Measurements from ENCODE around the gene MYL10.

The MYL10 gene

DNA sequence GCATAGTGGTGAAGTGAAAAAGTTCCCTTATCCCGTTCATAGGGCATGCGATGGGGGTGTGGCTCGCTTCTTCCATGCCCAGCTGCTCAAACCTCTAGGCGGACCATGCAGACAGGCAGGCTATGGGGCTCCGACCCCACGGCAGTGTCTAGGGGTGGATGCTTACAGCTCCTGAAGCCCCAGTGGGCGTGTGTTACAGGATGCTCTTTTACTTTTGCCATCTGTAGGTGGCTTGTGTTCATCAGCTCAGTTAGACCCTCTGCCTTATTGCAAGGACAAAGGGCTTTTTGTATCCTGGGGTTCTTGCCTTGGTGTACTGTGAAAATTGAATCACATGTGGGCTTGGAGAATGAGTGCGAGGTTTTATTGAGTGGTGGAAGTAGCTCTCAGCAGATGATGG lies at the start of gene MYL10:
TSS of gene MYL10 (minus strand) at position 126 of the 400 bp plus-strand sequence. CDS start 178 bp downstream, outside the sequence.
- DNase-seq = no peak

DNA sequence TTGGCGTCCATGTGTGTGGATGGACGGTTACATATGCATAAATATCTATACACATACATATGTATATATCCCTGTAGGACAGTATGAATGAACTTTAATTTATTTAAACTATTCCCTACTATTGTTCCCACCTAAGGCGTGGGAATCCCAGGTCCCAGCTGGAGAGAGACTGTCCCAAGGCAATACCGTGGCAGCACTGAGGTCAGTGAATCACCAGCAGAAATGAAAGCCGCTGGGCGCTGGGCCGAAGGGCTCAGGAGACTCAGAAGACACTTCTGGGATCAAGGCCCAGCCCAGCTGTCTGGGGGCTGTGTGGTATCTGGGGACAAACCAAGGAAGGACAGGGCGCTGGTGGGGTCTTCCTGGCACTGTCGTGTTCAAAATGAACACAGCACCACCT lies 49.6 kb upstream of the MYL10 start:
- no peak for DNase-seq

DNA sequence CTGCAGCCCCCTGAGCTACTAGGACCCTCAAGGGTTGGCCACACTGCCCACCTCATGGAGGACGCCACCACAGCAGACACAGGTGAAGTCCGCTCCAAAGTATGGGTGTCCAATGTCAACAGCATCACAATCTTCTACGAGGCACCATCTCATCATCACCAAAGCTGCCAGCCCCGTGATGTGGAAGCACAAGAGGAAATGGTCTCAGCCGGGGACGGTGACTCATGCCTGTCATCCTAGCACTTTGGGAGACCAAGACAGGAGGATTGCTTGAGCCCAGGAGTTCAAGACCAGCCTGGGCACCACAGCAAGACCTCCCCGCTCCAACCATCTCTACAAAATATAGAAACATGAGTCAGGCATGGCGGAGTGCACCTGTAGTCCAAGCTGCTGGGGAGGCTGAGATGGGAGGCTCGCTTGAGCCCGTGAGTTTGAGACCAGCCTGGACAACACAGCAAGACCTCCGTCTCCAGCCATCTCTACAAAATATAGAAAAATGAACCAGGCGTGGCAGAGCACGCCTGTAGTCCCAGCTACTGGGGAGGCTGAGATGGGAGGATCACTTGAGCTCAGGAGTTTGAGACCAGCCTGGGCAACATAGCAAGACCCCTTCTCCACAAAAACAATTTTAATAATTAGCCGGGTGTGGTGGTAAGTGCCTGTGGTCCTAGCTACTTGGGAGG lies 48.8 kb upstream of the MYL10 start:
- no peak for DNase-seq

DNA sequence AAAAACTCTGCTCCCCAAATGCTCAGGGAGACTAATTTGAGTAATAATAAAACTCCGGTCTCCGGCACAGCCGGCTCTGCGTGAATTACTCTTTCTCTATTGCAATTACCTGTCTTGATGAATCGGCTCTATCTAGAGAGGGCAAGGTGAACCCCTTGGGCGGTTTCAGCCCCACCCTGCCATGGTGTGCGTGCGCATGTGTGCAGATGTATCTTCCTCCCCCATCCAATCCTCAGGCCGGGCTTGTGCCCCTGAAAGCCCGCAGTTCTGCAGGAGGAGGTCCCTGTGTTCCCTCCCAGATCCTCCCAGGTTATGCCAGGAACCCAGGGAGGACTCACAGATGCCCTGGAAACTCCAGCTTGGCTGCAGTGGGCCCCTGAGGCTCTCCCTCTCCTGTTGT lies 48.3 kb upstream of the MYL10 start:
- no peak for DNase-seq

DNA sequence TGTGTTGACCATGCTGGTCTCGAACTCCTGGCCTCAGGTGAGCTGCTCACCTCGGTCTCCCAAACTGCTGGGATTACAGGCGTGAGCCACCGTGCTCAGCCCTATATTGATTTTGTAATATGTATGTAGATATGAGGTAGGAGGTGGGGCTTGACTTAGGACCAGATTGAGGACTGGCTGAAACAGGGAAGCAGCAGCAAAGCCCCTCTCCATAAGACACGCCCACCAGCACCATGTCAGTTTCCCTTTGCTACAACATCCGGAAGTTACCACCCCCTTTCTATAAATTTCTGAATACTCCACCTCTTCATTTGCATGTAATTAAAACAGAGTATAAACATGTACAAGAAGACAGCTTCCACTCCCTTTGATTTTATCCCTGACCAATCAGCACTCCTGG lies 47.9 kb upstream of the MYL10 start:
- no peak for DNase-seq

DNA sequence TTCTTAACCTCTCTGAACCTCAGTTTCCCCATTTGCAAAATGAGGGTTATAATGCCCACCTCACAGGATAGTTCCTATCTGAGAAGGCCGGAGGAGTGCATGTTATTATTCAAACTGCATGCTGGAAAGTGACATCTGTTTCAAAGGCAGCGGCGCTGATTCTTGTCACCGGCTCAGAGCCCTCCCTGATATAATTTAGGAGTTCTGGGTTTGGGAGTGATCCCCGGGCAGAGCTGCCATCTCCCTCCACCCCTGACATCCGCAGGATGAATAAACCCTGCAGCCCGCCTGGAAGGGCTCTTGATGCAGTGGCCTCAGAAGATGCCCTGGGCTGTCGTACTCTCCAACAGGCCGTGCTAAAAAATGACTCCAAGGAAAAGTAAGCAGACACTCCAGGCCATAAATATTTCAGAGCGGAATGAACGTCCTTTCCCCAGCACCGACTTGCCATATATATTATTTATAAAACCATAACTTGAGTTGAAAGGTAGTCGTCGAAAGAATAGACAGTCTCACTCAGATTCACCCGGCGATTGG lies 47.0 kb upstream of the MYL10 start:
- DNase-seq = no peak

DNA sequence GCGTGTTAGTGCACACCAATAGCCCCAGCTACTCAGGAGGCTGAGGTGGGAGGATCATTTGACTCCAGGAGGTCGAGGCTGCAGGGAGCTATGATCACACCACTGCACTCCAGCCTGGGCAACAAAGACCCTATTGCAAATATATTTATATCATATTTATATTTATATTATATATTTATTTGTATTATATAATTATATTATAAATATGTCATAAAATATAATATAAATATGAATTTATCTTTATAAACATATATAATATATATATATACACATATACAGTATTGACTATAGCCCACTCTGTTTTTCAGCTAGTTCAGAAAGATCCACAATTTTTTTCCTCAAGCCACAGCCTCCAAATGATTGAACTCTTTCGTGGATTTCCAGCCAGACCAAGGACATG lies 45.3 kb upstream of the MYL10 start:
- DNase-seq = no peak

DNA sequence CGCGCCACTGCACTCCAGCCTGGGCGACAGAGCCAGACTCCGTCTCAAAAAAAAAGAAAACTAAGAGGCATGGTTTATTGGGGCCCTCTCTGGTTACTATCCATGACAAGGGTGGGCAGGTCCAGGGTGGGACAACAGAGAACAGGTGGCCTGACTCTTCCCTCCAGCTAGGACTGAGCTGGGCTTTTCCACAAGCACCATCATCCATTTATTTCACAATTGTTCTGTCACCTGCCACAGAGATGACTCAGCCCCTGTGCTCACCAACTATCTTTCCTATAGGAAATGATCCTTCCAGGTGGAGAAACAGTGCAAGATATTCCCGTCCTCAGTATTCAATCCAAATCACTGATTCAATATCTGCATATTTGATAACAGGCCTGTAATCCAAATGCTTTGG lies 44.9 kb upstream of the MYL10 start:
- no peak for DNase-seq

DNA sequence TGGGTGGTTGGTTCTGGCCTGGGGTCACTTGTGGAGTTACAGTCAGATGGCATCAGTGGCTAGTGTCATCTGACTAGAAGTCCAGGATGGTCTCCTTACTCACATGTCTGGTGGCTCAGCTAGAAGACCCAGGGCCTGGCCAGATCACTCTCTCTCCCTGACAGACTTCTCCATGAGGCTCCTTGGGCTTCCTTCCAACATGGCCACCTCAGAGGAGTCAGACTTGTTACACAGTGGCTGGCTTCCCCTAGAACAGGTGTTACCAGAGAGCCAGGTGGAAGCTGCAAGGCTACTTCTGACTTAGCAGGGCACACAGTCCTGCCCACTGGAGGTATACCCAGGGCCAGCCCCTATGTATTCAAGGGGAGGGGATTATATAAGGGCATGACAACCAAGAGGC lies 44.2 kb upstream of the MYL10 start:
- DNase-seq = no peak

DNA sequence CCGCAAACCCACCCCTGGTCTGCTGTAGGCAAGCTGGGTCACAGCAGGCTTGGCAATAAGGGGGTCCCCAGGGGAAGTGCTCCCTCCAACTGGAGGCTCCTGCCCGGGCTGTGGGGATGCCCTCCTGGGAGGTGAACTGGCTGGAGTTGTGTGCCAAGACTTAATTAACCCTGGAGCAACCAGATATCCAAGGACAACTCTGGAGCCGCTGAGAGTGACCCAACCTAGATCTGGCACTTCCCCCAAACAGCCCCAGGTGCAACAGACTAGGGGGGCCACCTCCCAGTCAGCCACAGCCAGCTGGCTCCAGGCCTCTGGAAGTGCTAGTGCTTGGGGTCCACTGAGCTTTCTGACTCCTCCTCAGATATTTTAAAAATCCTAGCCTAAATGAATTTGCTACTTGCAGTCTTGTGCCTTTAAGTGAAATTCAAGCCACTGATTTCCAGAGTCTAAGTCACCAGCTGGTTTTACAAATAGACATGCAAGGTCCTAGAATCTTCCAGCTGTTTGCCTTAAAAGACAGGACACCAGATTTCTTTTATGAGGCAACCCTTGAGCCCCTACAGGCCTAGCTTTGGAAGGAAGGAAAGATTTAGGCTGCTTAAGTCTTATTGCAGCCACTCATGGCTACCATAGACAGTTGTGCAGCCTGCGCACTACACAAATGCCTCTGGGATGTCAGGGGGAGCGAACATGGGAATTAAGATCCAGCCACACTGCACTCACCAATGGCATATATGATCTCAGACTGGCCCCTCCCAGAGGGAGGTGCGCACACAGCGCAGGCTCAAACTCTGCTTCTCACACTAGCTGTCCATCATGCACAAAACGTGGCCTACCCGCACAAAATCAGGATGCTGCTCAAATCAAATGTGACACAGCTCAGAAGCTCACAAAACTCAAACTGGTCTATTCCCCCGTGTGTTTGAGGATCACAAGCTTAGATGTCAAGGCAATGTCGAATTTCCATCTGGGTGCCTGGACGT lies 42.6 kb upstream of the MYL10 start:
- DNase-seq = no peak

DNA sequence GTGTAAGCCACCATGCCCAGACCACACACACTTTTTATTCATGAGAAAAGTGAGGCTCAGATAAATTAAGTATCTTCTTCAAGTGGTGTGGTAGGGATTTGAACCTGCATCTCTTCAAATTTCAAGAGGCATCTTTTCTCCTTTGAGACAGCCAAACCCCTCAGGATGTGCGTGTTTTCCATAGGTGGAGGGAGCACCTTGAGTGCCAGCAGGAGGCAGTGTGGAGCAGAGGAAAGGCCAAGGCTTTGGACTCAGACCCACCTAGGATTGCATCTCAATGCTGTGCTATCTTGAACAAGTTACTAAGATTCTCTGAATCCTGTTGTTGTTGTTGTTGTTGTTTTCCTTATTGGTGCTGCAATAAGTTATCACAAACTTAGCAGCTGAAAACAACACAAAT lies 40.2 kb upstream of the MYL10 start:
- no peak for DNase-seq

DNA sequence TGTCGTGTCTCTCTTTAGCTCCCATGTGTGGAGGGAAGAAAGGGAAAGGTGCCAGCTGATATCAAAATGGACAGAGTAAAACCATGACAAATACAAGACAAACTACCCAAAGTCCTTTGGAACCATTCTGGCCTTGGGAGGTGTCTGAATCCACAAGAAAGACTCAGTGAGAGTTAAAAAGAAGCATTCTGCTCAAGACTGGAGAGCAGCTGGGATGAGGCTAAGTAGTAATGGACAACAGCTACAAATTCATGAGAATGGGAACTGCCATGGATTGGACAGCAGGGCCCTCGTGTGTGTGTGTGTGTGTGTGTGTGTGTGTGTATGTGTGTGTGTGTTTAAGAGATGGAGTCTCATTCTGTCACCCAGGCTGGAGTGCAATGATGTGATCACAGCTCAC lies 39.6 kb upstream of the MYL10 start:
- no peak for DNase-seq

DNA sequence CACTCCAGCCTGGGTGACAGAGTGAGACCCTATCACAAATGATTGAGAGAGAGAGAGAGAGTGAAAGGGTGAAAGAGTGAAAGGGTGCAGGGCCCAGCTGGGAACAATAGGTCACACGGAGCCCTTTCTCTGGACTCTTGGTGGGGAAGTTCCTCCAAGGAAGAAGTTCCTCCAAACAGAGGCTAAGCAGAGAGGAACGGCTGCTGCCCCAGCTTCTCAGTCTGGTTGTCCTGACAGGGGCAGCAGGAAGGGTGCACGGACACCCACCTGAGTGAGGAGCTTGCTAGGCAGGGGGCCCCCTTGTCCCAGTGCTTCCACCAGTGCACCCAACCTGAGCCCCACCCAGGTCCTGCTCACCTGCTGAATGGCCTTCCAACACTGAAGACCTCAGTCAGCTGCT lies 38.8 kb upstream of the MYL10 start:
- no peak for DNase-seq

DNA sequence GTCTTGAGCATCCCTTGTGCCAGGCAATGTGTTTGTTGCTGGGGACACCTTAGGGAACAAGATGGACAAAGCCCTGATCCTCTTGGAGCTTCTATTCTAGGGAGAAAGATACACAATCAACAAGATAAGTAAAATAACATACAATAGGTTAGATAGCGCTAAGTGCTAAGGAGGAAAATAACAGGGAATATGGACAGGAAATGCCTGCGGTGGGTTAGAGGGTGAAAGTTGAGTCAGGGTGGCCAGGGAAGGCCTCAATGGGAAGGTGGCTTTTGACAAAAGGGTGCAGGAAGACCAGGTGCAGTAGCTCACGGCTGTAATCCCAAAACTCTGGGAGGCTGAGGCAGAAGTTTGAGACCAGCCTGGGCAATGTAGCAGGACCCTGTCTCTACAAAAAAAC lies 38.3 kb upstream of the MYL10 start:
- no peak for DNase-seq

DNA sequence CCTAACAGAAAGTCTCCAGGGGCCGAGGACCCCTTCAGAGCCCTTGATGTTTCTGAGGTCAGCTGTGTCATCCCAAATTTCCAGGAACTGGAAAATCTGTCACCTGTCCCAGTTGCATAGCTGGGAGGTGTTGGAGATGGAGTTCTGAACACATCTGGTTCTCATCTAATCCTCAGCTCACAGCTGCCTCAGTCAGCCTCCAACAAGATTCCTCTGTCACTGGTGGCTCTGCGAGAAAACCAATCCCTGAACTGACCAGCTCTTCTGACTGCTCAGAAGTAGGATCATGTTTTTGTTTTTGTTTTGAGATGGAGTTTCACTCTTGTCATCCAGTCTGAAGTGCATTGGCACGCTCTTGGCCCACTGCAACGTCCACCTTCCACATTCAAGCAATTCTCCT lies 37.6 kb upstream of the MYL10 start:
- DNase-seq = no peak

DNA sequence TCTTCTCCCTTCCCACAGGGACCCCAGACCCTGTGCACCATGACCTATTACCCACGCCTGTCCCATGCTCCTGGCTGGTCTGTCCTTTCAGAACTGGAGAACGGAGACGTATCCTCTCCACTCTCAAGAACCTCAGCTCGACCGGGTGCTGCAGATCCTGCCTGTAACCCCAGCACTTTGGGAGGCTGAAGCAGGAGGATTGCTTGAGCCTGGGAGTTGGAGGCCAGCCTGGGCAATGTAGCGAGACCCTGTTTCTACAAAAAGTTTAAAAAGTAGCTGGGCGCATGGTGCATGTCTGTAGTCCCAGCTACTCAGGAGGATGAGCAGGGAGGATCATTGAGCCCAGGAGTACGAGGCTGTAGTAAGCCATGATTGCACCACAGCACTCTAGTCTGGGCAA lies 37.2 kb upstream of the MYL10 start:
- no peak for DNase-seq

DNA sequence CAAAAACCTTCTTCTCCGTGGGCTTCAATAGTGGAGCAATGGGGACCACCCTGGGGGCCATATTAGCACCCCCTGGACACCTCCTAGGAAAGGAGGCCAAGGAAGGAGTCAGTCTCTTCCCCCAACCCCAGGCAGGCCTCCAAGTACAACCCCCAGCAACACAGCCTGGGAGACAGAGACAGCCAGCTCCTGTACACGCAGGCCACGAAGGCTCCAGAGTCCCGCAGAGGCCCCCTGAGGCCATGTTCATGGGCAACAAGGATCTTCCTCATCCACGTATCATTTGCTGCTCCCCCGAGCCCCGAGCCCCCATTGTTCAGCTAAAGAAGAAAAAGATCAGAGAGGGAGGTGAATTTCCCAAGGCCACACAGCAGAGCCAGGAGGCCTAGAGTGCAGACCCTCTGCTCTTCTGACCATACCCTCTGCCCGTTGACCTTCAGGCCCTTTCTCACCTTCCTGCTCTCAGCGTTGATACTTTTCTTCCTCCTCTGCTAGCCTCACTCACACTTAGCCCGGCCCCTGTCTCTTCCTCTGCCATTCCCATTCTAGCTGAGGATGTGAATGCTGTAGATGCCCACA lies 35.9 kb upstream of the MYL10 start:
- no peak for DNase-seq

DNA sequence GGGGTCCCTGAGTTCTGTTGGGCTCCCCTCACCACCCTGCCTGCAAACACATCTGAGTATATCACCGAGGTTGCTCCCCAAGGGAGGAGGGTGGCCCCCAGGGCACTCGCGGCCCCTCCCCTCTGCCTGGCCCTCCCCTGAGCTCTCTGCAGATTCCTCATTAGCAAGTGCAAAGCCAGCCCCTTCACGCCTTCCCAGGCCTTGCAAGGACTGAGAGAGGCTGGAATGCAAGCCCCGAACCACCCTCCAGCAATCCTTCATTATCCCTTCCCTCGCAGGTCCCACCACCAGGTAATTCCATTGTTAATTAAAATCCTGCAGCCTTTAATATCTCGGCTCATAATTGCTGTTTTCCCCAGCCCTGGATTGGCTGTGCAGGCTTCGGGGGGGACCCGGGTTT lies 35.3 kb upstream of the MYL10 start:
- DNase-seq = no peak

DNA sequence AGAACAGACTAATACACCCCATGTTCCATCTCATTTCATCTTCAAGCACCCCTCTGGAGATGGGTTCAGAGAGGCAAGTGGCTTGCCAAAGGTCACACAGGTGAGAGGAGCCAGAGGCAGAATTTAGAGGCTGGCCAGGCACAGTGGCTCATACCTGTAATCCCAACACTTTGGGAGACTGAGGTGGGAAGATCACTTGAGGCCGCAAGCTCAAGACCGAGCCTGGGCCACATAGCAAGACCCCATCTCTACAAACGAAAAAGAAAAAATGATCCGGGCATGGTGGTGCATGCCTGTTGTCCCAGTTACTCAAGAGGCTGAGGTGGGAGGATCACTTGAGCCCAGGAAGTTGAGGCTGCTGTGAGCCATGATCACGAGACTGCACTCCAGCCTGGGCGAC lies 34.7 kb upstream of the MYL10 start:
- DNase-seq = no peak

DNA sequence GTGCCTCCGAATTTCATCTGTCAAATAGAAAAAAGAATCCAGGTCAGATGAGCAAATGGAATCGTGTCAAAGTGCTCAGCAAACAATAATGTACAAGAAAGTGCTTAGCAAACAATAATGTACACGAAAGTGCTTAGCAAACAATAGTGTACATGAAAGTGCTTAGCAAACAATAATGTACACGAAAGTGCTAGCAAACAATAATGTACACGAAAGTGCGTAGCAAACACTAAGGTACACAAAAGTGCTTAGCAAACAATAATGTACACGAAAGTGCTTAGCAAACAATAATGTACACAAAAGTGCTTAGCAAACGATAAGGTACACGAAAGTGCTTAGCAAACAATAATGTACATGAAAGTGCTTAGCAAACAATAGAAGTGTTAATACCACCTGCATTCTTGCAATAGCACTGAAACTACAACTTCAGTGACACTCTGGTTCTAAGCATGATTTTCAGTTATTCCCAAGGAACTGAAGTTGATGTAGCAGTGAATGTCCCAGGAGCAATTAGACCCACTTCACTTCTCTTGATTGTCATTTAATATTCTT lies 33.4 kb upstream of the MYL10 start:
- DNase-seq = no peak

DNA sequence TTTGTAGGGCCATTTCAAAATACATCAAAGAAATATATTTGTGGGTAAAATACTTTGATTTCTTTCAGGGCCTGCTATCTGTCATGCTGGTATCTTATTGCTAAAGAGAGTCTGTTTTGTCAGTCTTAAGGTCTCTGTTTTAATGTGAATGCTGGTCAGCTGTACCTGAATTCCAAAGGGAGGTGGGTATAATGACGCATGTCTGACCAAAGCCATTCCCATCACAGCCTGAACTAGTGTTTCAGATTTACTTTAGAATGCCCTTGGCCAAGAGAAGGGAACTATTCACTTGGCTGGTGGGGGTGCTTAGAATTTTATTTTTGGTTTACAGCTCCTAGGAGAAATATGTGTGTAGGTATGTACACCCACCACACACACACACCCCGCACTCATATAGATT lies 30.6 kb upstream of the MYL10 start:
- DNase-seq = no peak

DNA sequence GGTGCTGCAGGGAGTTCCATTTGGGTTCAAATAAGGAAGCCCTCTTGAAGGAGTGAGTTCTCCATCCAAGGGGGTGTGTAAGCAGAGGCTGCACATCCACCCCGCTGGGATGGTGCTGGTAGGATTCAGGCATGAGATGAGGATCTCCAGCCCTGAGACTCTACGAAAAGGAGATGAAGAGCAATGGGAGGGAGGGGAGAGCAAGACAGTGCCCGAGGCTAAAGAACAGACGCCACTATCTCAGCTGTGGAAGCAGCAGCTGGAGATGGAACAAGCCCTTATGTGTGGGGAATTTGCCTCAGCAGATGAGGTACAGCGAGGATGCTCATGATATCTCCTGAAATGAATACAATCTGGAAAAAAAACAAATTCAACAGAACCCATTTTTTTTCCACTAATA lies 28.1 kb upstream of the MYL10 start:
- no peak for DNase-seq

DNA sequence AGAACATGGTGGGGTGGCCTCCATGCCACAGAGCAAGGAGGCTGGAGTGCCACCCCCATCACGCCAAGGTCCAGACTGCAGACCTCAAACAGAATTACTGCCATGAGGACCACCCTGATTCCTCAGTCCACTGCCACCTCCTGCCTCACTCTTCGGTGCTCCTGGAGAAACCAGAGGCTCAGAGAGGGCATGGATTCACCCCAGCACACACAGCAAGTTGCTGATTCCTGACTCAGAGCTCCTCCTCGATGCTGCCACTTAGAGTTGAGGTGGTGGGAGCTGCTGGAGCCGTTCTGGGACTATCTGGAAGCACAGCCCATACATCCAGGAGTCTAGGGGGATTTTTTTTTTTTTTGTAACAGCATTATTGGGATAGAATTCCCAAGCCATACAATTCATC lies 22.0 kb upstream of the MYL10 start:
- DNase-seq = no peak

All from CD4-positive, alpha-beta T cell treated with Interleukin-4 for 4 hours (primary cell).